H1 (cell line): ENCODE measurements around the gene FLT1. TPM values are rescaled to one million over a fixed set of nuclear protein-coding genes. Genes with fewer than 3 reads are reported as not detected.

Experiments
- CTCF ChIA-PET: fragments of 300-600 bp; sonication (Branson Sonifier 250); formaldehyde crosslinking; loops from one replicate; lab custom pipeline; 2021; ENCODE audit not compliant: partially characterized antibody; lab: Charles Lee
- POLR2A ChIA-PET: fragments of 300-600 bp; sonication (Branson Sonifier 250); formaldehyde crosslinking; loops from one replicate; lab custom pipeline; 2021; ENCODE audit warnings: inconsistent platforms; ENCODE audit not compliant: partially characterized antibody; lab: Charles Lee
- DNase-seq, 2 experiments: peaks; one replicate each; pipeline versions ENCODE4 v3.0.0 to v3.0.0-alpha.2; 2010 to 2022; ENCODE audit warnings: low spot score in 2 of 2, low read depth in 1 of 2, mixed read lengths in 1 of 2
- FAIRE-seq: peaks from 2 replicates; lab custom pipeline; 2011; peaks lifted over from hg19 to GRCh38; lab: Jason Lieb, UNC
- H2AFZ ChIP-seq: 2 replicates; pipeline ENCODE4 v1.8.1; 2012; ENCODE audit warnings: low read length, inconsistent platforms
- H2AK5ac ChIP-seq: 2 replicates; pipeline ENCODE4 v1.6.1; 2013; ENCODE audit warnings: low read depth, low read length
- H2BK120ac ChIP-seq: replicated peaks from 2 replicates; pipeline ENCODE3; 2013; ENCODE audit warnings: low read depth, low read length, inconsistent platforms
- H2BK12ac ChIP-seq: 2 replicates; pipeline ENCODE4 v1.6.1; 2013; ENCODE audit warnings: low read depth, low read length
- H2BK15ac ChIP-seq: 2 replicates; pipeline ENCODE4 v1.6.1; 2013; ENCODE audit warnings: low read length
- H2BK20ac ChIP-seq: 2 replicates; pipeline ENCODE4 v1.6.1; 2013; ENCODE audit warnings: low read length
- H2BK5ac ChIP-seq: 2 replicates; pipeline ENCODE4 v1.6.1; 2013; ENCODE audit warnings: low read depth, low read length
- H3K14ac ChIP-seq: 2 replicates; pipeline ENCODE4 v1.6.1; 2013; ENCODE audit warnings: inconsistent platforms; ENCODE audit not compliant: insufficient read length
- H3K18ac ChIP-seq: 2 replicates; pipeline ENCODE4 v1.6.1; 2013; ENCODE audit warnings: low read length; ENCODE audit errors: extremely low read depth
- H3K23ac ChIP-seq: 2 replicates; pipeline ENCODE4 v1.6.1; 2013; ENCODE audit warnings: inconsistent platforms; ENCODE audit not compliant: insufficient read length
- H3K23me2 ChIP-seq: 2 replicates; pipeline ENCODE4 v1.6.1; 2013; ENCODE audit warnings: low read depth, low read length
- H3K27ac ChIP-seq: 2 replicates; pipeline ENCODE4 v1.6.1; 2011; ENCODE audit warnings: low read depth, low read length, inconsistent platforms
- H3K27me3 ChIP-seq, 4 experiments: replicated peaks in 1 of 4; 1 replicate in 1 of 4; 2 replicates in 3 of 4; pipeline versions ENCODE4 v1.6.1 to v1.8.1; 2011 to 2013; ENCODE audit warnings: low read length in 3 of 4, mild to moderate bottlenecking in 3 of 4, inconsistent platforms in 2 of 4, mixed read lengths in 2 of 4, moderate library complexity in 1 of 4; ENCODE audit not compliant: control insufficient read depth in 3 of 4, insufficient read depth in 3 of 4; ENCODE audit errors: extremely low read depth in 1 of 4
- H3K36me3 ChIP-seq, 4 experiments: 2 replicates each; pipeline versions ENCODE4 v1.6.1 to v1.8.1; 2011 to 2013; ENCODE audit warnings: mild to moderate bottlenecking in 4 of 4, low read length in 3 of 4, moderate library complexity in 2 of 4, control low read depth in 1 of 4, inconsistent platforms in 1 of 4; ENCODE audit not compliant: insufficient read depth in 4 of 4, control insufficient read depth in 2 of 4
- H3K4ac ChIP-seq: replicated peaks from 2 replicates; pipeline ENCODE3; 2013; ENCODE audit warnings: low read length, low read depth, mixed read lengths, inconsistent platforms; ENCODE audit not compliant: insufficient read length
- H3K4me1 ChIP-seq, 4 experiments: replicated peaks in 1 of 4; 1 replicate in 1 of 4; 2 replicates in 3 of 4; pipeline versions ENCODE4 v1.6.1 to v1.8.1; 2011 to 2013; ENCODE audit warnings: low read length in 3 of 4, inconsistent platforms in 2 of 4, mixed read lengths in 1 of 4; ENCODE audit not compliant: insufficient read depth in 4 of 4, control insufficient read depth in 3 of 4
- H3K4me2 ChIP-seq, 2 experiments: 2 replicates each; pipeline versions ENCODE4 v1.6.1 to v1.8.1; 2011 to 2013; ENCODE audit warnings: low read depth in 2 of 2, low read length in 2 of 2, control low read depth in 1 of 2, inconsistent platforms in 1 of 2, mild to moderate bottlenecking in 1 of 2; ENCODE audit not compliant: insufficient read depth in 1 of 2
- H3K4me3 ChIP-seq, 4 experiments: fragments of 200-600, 300-600 bp in 1 of 4; sonication (generic), shearing (Covaris generic), sonication (Bioruptor Twin) in 1 of 4; 2 replicates each; pipeline versions ENCODE4 v1.5.1 to v1.8.1; 2011 to 2016; ENCODE audit warnings: low read length in 4 of 4, low read depth in 3 of 4, control low read depth in 2 of 4, inconsistent platforms in 2 of 4, mild to moderate bottlenecking in 2 of 4, mixed read lengths in 1 of 4, moderate library complexity in 1 of 4; ENCODE audit not compliant: insufficient read depth in 2 of 4; ENCODE audit errors: extremely low read depth in 1 of 4
- H3K56ac ChIP-seq: replicated peaks from 2 replicates; pipeline ENCODE3; 2013; ENCODE audit warnings: low read depth, mild to moderate bottlenecking, mixed read lengths, low read length, inconsistent platforms; ENCODE audit not compliant: insufficient read length
- H3K79me1 ChIP-seq: 2 replicates; pipeline ENCODE4 v1.6.1; 2013; ENCODE audit warnings: low read depth, low read length, control low read depth
- H3K79me2 ChIP-seq, 2 experiments: 2 replicates each; pipeline versions ENCODE4 v1.6.1 to v1.8.1; 2012 to 2013; ENCODE audit warnings: low read length in 2 of 2, mild to moderate bottlenecking in 2 of 2, inconsistent platforms in 1 of 2; ENCODE audit not compliant: insufficient read depth in 2 of 2, control insufficient read depth in 1 of 2
- H3K9ac ChIP-seq, 4 experiments: replicated peaks in 1 of 4; 1 replicate in 1 of 4; 2 replicates in 3 of 4; pipeline versions ENCODE4 v1.6.1 to v1.8.1; 2011 to 2013; ENCODE audit warnings: low read depth in 3 of 4, low read length in 3 of 4, control low read depth in 2 of 4, mild to moderate bottlenecking in 2 of 4, moderate library complexity in 2 of 4, inconsistent platforms in 1 of 4; ENCODE audit errors: extremely low read depth in 1 of 4
- H3K9me3 ChIP-seq, 2 experiments: 2 replicates each; pipeline versions ENCODE4 v1.6.1 to v1.8.1; 2012 to 2013; ENCODE audit warnings: mild to moderate bottlenecking in 2 of 2, moderate library complexity in 2 of 2, control low read depth in 1 of 2, inconsistent platforms in 1 of 2, low read depth in 1 of 2, low read length in 1 of 2, mixed read lengths in 1 of 2; ENCODE audit not compliant: insufficient read depth in 2 of 2
- H4K20me1 ChIP-seq, 2 experiments: replicated peaks in 1 of 2; 2 replicates each; pipeline versions ENCODE3 to v1.8.1; 2011 to 2013; ENCODE audit warnings: inconsistent platforms in 2 of 2, low read length in 2 of 2, mild to moderate bottlenecking in 1 of 2; ENCODE audit not compliant: insufficient read depth in 2 of 2, control insufficient read depth in 1 of 2
- H4K5ac ChIP-seq: 2 replicates; pipeline ENCODE4 v1.6.1; 2013; ENCODE audit warnings: low read length, low read depth, mixed read lengths, inconsistent platforms; ENCODE audit not compliant: insufficient read length
- H4K8ac ChIP-seq: 2 replicates; pipeline ENCODE4 v1.8.0; 2013; ENCODE audit warnings: mild to moderate bottlenecking, moderate library complexity, low read length, inconsistent platforms; ENCODE audit not compliant: insufficient read depth; ENCODE audit errors: extremely low read depth
- H4K91ac ChIP-seq: replicated peaks from 2 replicates; pipeline ENCODE3; 2013; ENCODE audit warnings: low read length, mixed read lengths, inconsistent platforms; ENCODE audit not compliant: insufficient read length
- CHD1 ChIP-seq: IDR thresholded peaks from 2 replicates; pipeline ENCODE4 v1.6.1; 2012; ENCODE audit warnings: low read depth, low read length, improper control_type of control experiment
- EP300 ChIP-seq, 2 experiments: IDR thresholded peaks; 1 replicate in 1 of 2; 2 replicates in 1 of 2; pipeline ENCODE4 v1.6.1; 2011 to 2012; ENCODE audit warnings: low read depth in 2 of 2, low read length in 2 of 2, mild to moderate bottlenecking in 2 of 2, borderline replicate concordance in 1 of 2, inconsistent platforms in 1 of 2, moderate library complexity in 1 of 2
- HDAC2 ChIP-seq, 2 experiments: fragments of 300-600 bp in 1 of 2; sonication (generic) in 1 of 2; IDR thresholded peaks; 2 replicates each; pipeline ENCODE4 v1.6.1; 2011 to 2012; ENCODE audit warnings: low read depth in 2 of 2, low read length in 2 of 2, mild to moderate bottlenecking in 2 of 2, moderate library complexity in 2 of 2, borderline replicate concordance in 1 of 2, inconsistent platforms in 1 of 2
- JUND ChIP-seq: IDR thresholded peaks from 2 replicates; pipeline ENCODE4 v1.6.1; 2011; ENCODE audit warnings: mild to moderate bottlenecking, improper control_type of control experiment, low read length
- POU5F1 ChIP-seq: IDR thresholded peaks from 2 replicates; pipeline ENCODE4 v1.6.1; 2011; ENCODE audit warnings: low read depth, mild to moderate bottlenecking, low read length, moderate library complexity
- SUZ12 ChIP-seq: fragments of 200-600 bp; sonication (generic); IDR thresholded peaks from 2 replicates; pipeline ENCODE4 v1.6.1; 2012; ENCODE audit warnings: mild to moderate bottlenecking, inconsistent platforms, low read length, moderate library complexity, mixed read lengths
- WGBS, 2 experiments: shearing (Covaris generic) in 1 of 2; methylation state at CpG; one replicate each; pipeline versions ENCODE4 v1.1.6 to v1.1.7; 2013 to 2015; ENCODE audit warnings: low lambda C conversion rate in 2 of 2, mixed read lengths in 2 of 2, inconsistent platforms in 1 of 2, low coverage in 1 of 2, missing lambda C conversion rate in 1 of 2; ENCODE audit not compliant: insufficient replicate concordance in 2 of 2, insufficient coverage in 1 of 2, insufficient read length in 1 of 2; ENCODE audit errors: extremely low coverage in 1 of 2, missing lambda C conversion rate in 1 of 2; 5-methylcytosine and 5-hydroxymethylcytosine counted together
- polyA plus RNA-seq, 7 experiments: library from polyadenylated mRNA; depleted of rRNA in 3 of 7; stranded (reverse) in 5 of 7; unstranded in 2 of 7; fragments of >200 nt in 5 of 7; fragments of 200-250 nt in 2 of 7; gene quantifications; 1 replicate in 5 of 7; 2 replicates in 1 of 7; 4 replicates in 1 of 7; pipeline versions ENCODE4 v1.2.1 to v1.2.3, GENCODE V29; 2011 to 2013; ENCODE audit warnings: missing spikeins in 2 of 7, mixed read lengths in 2 of 7
- total RNA-seq: library from RNA; stranded (reverse); fragmentation: NEBNext Ultra II Directional; extraction: Animal tissue kit (Norgen Biotek cat#: 25700); gene quantifications from 2 replicates; pipeline ENCODE4 v1.2.1, GENCODE V29; 2021
- TF ChIP-seq, protein P1 (sequence below): IDR thresholded peaks from 2 replicates; pipeline ENCODE4 v1.6.1; 2011; ENCODE audit warnings: low read length, improper control_type of control experiment

FLT1 gene
- total and polyA plus RNA-seq, 2 of the 8 experiments (the other 6 are each of a cell fraction or from before 2014, with no cell fraction given), result 19.7 to 90.2 TPM

DNA sequence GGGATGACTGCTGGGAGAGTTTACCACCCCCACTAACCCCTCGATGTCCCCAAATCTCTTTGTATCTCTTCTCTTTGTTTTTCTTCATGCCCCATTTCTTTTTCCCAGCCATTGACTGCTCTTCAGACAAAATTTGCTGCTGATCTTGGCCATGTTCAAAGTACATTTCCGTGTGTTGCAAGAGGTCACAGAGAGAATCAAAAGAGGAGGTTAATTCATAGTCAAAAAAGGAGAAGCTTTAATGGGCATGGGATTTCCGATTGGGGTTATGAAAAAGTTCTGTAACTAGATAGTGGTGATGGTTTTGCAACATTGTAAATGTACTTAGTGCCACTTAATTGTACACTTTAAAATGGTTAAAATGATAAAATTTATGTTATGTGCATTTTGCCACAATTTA is 121.1 kb downstream of the FLT1 start:
- Histone ChIP-seq H2BK12ac (no peak overlapping the region), H3K4me1 (peaks cover 0 to 8% (median 0%) of the 10 kb centered on the region in 4 experiments; a peak in 2 of 7 replicates), H3K23me2 (no peaks in the 10 kb centered on the region), H2BK120ac (no peak overlapping the region), H2AFZ (no peak overlapping the region), H3K23ac (no peak overlapping the region), H3K27me3 (no peaks in the 10 kb centered on the region), H2BK20ac (no peak overlapping the region), H3K36me3 (no peaks in the 10 kb centered on the region), H3K56ac (no peak overlapping the region), H3K18ac (no peak overlapping the region), H3K27ac (no peak overlapping the region), H2BK5ac (no peak overlapping the region), H4K5ac (no peak overlapping the region), H3K9me3 (no peaks in the 10 kb centered on the region), H3K4me2 (no peak overlapping the region), H2BK15ac (no peak overlapping the region), H4K20me1 (no peaks in the 10 kb centered on the region), H3K79me1 (no peaks in the 10 kb centered on the region)
- 87% methylated on average over 3 of the region's 3 CpGs; no CpG with 5 or more reads in 1 of the 2 experiments for WGBS, 2 experiments
- CTCF ChIA-PET, result interaction anchor here (1.0 kb wide), 1 partner anchor 11 kb away, joined by 3 read pairs; no protein-coding TSS in a partner anchor
- FAIRE-seq, result no peak
- POLR2A ChIA-PET, result no interaction called here
- TF ChIP-seq POU5F1 (no peak), CHD1 (no peak), SUZ12 (no peak), HDAC2 (IDR thresholded peaks at IDR 0.05; ENCODE audit: borderline replicate concordance in 1 of 2, low read depth in 2 of 2, low read length in 2 of 2) (no peak), EP300 (IDR thresholded peaks at IDR 0.05; ENCODE audit: borderline replicate concordance in 1 of 2, low read depth in 2 of 2, low read length in 2 of 2) (no peak), JUND (no peak)
- TF ChIP-seq, protein P1, sequence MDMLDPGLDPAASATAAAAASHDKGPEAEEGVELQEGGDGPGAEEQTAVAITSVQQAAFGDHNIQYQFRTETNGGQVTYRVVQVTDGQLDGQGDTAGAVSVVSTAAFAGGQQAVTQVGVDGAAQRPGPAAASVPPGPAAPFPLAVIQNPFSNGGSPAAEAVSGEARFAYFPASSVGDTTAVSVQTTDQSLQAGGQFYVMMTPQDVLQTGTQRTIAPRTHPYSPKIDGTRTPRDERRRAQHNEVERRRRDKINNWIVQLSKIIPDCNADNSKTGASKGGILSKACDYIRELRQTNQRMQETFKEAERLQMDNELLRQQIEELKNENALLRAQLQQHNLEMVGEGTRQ, result no peak
- TF ChIP-seq, all 59 proteins: peak for 0
- no peak overlapping the region for H2AK5ac ChIP-seq
- no peak overlapping the region for H4K91ac ChIP-seq
- H3K4me3 ChIP-seq, result no peak overlapping the region
- H3K4ac ChIP-seq, result no peak overlapping the region
- no peaks in the 10 kb centered on the region for H3K79me2 ChIP-seq
- no peak overlapping the region for H4K8ac ChIP-seq
- H3K9ac ChIP-seq, result no peak overlapping the region
- DNase-seq, result no peak
- no peak overlapping the region for H3K14ac ChIP-seq
